ENCODE data around the gene B3GNT3.

Gene B3GNT3

DNA sequence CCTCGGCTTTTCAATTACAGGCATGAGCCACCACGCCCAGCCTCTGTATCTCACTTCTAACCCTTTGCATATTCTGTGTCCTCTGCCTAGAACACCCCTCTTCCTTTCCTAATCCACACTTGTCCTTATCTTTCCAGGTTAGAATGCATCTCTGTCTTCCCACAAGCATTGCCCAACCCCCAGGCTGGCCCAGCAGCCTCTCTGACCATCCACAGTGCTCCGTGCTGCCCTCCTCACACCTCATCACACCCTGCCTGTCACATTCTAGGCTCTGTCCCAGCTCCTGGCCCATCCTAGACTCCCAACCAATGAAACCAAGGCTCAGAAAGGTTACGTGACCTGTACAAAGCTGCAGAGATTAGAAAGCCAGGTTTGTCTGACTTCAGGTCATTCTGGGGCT lies 41.6 kb downstream of the B3GNT3 start:
- DNase-seq, result no peak

- DNase-seq, result no peak
Observed at GRCh38 chr19:17837972-17838371, 43.0 kb downstream of the B3GNT3 start.

DNA sequence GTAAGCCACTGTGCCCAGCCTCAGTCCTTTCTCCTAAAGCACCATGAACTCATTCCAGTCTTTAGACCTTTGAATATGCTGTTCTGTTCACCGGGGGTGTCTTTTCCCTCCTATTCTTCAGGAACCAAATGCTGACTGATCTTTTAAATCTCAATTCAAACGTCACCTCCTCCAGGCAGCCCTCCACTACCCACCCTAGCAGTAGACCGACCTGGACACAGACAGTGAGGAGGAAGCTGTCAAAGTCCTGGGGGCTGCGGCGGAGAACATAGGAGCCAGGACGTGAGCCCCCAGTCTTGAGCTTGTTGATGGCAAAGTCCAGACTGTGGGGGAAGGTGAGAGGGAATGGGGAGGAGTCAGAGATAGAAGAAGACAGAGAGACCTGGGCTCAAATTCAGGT lies 45.1 kb downstream of the B3GNT3 start:
- DNase-seq, result no peak

DNA sequence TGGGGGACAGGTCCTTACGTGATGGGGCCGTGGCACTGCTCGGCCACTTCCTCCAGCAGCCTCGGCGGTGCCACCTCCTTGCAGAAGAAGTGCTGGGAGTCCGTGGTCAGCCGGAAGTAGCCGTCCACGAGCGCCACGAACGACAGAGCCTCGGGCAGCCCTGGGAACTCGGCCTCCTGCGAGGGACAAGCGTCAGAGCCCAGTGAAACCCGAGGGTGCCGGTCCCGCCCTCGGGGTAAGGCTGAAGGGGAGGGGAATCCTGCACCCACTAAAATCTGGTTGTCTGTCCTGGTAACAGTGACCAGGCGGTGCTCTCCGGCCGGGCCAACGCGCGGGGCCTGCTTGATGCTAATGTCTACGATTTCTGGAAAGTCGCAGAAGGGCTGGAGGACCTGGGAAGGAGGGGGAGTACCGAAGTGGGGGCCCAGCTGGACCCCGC lies 46.5 kb downstream of the B3GNT3 start:
- no peak for DNase-seq

DNA sequence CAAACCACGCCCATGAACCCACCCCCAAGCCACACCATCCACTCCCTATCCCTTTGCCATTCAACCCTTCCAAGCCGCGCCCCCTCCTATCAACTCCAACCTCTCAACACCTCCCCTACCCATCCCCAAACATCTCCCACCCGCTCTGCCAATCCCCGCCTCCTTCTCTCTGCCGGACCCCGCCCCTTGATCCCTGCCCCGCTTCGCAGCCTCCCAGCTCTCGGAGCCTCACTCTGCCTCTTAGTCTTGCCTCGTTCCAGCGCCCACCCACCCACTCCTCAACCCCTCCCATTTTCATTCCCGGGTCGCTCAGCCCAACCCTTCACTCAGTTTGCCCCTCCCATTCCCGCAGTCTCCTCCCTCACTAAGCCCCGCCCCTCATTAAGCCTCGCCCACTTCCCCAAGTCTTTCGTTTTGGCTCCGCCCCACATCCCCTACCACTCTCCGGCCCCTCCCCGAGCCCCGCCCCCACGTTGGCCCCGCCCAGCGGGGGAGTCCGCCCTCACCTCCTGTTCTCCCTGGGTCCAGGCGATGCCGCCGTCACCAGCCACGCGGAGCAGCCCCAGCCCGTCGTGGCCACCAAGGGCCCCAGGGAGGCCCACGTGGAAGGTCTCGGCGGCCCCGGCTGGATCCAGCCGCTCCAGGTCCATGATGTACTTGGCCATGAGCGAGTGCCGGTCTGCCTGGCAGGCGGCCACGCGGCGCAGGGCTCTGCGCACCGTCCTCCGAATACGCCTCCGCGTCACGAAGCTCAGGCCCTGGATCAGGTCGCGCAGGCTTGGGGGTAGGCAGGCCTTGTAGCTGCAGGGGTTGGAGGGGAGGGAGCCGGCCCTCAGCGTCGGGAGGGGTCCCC lies 47.1 kb downstream of the B3GNT3 start:
- peak; percentile 88 for DNase-seq

DNA sequence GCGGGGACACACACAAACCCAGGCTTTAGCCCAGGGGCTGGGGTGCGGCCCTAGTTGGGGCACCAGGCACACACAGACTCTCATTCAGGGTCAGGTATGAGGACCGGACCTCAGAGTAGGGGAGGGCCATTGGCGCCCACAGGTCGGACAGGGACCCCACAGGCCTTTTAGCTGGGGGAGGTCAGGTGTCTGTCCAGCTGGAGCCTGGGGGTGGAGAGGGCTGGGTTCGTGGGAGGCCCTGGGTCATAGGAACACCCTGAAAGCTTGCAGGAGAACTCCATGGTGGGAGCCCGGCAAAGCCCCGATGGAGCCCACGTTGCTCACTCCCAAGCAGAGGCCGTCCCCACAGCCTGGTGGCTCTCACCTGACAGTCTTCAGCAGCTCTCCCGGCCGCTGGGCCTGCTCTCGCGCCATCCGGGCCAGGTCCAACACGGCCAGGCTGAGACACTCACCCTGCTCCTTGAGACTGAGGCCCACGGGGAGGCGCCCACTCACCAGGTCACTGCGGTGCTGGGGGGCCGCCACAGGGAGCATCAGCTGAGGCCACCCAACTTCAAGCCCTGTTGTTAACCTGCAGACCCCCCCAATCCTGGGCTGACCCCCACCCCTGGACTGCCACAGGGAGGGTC lies 47.8 kb downstream of the B3GNT3 start:
- DNase-seq, result no peak

DNA sequence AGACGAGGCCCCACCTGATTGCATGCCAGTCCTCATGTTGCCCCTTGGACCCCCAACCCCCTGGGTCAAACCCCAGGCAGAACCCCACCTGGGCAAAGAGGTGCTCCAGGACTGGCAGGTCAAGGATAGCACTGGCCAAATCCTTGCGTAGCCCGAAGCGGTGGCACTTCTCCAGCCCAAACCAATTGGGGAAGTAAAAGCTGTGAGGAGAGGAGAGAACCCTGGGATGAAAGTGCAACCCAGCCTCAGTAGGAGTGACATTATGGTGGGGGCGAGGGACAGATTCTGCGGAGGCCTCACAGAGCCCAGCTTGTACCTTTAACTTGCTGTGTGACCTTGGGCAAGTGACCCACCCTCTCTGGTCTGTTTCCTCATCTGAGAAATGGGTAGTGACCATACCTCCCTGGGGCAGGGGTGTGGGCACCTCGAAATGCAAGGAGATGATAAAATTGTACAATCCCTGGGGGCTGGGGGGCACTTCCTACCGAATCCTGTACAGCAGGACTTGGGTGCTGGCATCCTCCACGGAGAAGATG lies 48.4 kb downstream of the B3GNT3 start:
- no peak for DNase-seq

GRCh38 chr19:17843908-17844490 lies 49.1 kb downstream of the B3GNT3 start:
- DNase-seq, result no peak

GRCh38 chr19:17846146-17846545 lies 51.2 kb downstream of the B3GNT3 start:
- no peak for DNase-seq

DNA sequence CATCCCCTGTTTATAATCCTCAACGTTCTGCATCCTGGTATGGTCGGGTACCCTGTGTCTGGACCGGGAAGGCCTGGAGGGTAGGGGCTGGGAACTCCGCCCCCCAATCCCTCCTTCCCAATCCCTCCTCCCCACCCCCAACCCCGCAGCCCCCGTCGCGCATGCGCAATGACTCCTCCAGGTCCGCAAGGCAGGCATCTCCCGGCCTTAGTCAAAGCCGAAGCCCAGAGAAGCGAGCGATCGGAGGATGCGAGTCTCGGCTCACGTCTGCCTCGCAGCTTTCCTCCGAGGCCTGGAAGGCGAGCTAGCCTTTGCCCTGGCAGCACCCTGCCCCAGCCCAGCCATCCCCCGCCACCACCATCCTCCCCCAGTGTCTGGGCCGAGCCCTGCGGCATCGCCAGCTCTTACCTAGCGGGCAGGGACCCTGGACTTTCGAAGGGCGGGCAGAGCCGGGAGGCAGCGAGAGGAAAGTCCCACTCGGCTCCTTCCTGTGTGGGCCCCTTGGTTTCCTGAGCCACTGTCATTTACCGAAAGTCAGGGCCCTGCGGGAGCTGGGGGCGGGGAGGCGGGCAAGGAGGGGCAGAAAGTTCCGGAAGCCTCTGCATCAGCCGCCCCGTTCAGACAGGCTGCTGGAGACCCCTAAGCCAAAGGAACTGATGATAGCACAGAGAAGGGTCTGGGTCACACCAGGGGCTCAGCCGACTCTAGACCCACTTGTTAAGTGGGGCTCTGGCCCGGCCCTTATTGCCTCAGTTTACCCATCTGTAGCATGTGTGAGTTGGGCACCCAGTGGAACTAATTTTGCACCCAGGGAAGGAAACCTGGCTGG lies 52.8 kb downstream of the B3GNT3 start, which contains the start of gene JAK3:
Gene JAK3 (minus strand): TSS at position 445 of the 829 bp plus-strand sequence. CDS start 3,565 bp downstream, outside the sequence.
- peak; percentile 95 for DNase-seq

DNA sequence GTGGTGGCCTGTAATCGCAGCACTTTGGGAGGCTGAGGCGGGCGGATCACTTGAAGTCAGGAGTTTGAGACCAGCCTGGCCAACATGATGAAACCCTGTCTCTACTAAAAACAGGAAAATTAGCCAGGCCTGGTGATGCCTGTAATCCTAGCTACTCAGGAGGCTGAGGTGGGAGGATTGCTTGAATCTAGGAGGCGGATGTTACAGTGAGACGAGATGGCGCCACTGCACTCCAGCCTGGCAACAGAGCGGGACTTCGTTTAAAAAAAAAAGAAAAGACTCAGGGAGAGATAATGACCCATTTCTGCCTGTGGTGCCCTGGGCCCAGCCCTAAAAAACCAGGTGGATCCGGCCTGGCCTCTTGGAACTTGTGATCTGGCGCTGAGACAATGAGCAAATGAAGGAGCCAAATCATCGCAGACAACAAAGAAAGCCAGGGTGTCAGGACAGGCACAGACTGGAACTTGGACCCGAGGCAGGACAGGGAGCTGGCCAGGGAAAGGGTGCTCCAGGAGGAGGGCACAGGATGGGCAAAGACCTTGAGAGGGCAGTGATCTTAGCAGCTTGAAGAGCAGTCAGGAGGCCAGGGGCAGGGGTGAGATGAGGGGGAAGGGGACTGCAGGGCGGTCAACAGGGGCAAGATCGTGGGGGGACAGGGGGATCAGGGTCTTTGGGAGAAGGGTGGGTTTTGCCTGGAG lies 53.8 kb downstream of the B3GNT3 start:
- no peak for DNase-seq

DNA sequence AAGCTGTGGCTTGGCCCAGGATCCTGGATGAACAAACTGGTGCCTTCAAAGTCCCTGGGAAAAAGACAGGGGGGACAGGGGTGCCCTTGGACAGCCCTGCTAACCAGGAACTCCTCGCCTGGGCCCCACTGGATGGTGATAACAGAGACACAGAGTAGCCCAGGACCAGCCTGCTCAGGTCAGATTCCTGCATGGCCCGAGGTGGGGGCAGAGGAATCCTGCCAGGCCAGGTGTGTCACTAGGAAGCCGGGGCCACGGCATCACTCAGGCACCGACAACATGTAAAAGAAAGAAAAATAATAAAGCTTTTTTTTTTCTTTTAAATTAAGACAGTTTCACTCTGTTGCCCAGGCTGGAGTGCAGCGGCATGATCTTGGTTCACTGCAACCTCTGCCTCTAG lies 59.1 kb downstream of the B3GNT3 start:
- DNase-seq, result no peak

DNA sequence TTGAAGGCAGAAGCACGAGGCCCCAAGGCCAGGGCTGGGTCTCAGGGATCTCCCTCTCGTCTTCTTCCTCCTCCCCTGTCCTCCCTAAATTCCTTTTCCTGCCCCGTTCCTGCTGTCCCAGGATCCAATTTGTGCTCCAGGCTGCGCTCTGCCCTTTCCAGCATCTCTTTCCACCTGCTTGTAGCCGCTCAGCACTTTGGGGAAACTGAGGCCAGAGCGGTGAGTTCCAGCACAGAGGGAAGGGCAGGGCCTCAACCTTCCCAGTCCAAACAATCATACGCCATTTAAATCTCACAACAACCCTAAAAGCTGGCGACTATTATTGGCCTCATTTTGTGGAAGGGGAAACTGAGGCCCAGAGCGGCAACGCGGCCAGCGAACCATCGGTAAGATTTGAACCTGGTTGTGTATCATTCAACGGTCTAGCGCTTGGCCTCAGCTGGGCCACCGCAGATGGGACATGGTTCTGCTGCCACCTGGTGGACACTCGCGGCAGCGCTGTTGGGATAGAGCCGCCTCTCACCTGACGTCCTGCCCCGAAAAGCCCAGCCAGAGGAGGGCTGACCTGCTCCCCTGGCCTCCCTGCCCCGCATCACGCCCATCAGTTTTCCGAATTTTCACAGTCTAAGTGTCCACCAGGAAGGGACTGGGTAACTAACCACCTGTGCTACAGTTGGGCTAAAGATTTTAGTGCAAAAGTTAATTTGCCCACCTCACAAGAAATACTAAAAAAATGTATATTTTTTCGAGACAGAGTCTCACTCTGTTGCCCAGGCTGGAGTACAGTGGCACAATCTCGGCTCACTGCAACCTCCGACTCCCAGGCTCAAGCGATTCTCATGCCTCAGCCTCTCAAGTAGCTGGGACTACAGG lies 60.6 kb downstream of the B3GNT3 start:
- DNase-seq, result peak; percentile 100

DNA sequence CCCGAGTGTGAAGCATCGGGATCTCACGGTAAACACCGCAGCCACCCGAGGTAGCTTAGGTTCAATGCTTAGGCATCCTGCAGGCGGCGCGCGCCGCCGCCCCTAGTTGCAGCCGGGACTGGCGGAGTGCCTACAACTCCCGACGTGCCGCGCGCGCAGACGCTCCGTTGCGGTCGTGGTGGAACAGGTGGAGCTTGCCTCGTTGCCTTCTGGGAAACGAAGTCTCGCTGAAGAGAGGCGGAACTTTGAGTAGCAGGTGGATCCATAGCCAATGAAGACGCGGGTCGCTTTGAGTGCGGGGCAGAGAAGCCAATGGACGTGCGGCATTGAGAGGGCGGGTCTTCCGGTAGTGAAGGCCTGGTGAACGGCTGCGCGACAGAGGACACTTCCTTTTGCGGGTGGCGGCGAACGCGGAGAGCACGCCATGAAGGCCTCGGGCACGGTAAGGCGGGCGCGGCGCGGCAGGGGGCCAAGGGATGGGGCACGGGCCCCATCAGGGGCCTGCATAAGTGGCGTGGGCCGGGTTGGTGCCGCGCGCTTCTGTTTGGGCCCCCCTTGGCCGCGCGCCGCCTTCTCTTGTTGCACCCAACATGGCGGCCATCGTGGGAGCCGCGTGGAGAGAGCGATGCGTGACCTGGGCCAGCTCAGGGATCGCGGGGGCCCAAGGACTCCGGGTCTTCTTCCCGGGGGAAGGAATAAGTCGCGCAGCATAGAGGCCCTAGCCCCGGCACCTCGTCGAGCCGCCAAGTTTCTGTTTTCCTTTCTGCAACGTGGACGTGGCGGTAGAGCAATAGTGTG lies 64.8 kb downstream of the B3GNT3 start, which contains the start of gene RPL18A:
Gene RPL18A (plus strand): TSS at position 378 of the 798 bp plus-strand sequence. CDS start 47 bp downstream, at position 425.
- peak; percentile 98 for DNase-seq

- DNase-seq, result peak; percentile 66
Observed at GRCh38 chr19:17860331-17860992, 65.5 kb downstream of the B3GNT3 start.

DNA sequence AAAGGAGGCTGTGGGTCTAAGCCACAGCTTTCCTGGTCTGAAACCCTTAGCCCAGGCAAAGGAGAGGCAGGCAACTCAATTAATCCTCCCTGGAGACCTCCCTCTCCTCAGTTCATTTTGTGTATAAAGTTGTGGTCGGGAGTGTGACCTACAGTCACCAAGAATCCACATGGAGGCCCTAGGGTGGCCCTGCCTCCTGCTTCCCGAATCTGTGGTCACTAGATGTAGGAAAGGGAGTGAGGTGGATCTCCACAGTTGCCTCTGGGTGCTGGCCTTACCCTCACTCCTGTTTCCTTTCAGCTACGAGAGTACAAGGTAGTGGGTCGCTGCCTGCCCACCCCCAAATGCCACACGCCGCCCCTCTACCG lies 66.0 kb downstream of the B3GNT3 start:
- peak; percentile 69 for DNase-seq

DNA sequence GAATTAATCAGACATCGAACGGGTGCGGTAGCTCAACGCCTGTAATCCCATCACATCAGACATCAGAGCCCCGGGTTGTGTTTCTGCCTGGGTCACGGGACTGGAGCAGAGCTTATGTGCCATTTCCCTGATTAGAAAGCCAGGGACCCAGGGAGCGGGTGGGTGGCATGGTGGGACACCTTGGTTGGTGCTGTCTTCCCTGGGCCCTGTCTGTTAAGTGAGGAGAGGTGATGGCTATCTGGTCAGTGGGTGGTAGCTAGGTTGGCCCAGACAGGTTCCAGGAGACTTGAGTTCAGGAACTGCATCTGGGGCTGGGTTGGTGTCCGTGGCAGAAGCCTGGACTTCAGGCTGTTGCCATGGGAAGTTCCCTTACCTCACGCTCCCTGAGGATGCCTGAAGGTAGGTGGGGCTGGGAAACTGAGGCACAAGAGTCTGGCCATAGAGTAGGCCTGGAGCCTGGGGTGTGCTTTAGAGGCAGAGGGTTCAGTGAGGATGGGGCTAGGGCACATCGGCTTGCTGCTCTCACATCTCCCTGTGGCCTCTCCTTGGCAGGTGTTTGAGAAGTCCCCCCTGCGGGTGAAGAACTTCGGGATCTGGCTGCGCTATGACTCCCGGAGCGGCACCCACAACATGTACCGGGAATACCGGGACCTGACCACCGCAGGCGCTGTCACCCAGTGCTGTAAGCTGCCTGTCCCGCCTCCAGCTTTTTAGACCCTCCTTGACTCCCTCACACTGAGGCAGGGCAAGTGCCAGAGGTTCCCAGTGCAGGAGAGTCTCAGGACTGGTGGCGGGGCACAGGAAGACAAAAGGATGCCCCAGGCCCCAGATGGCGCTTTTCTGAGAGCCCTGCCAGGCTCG lies 66.8 kb downstream of the B3GNT3 start:
- peak; percentile 66 for DNase-seq

Measured in activated CD8-positive, alpha-beta memory T cell treated with anti-CD3 and anti-CD28 coated beads, Interleukin-2, amount 50 U/mL, for 48 hours (primary cell).